Neural progenitor cell (in vitro differentiated cells): ENCODE results near the gene PTPRN2. TPM values are rescaled to one million over a fixed set of nuclear protein-coding genes. Genes with fewer than 3 reads are reported as not detected.

Source experiments
- DNase-seq: peaks from one replicate; pipeline ENCODE4 v3.0.0-alpha.2; 2016; ENCODE audit warnings: low spot score
- H2AFZ ChIP-seq: fragments of 200-600 bp; sonication (generic); replicated peaks from 2 replicates; pipeline ENCODE4 v1.6.1; 2016; ENCODE audit warnings: antibody characterized with exemption
- H3F3A ChIP-seq: fragments of 200-600 bp; sonication (generic); 2 replicates; pipeline ENCODE4 v1.6.1; 2016; ENCODE audit warnings: antibody characterized with exemption, low read depth
- H3K27ac ChIP-seq: fragments of 200-600 bp; sonication (generic); 2 replicates; pipeline ENCODE4 v1.5.1; 2016; ENCODE audit warnings: mild to moderate bottlenecking
- H3K27me3 ChIP-seq: fragments of 200-600 bp; sonication (generic); 2 replicates; pipeline ENCODE4 v1.6.1; 2016; ENCODE audit warnings: mild to moderate bottlenecking, moderate library complexity
- H3K36me3 ChIP-seq: fragments of 200-600 bp; sonication (generic); 2 replicates; pipeline ENCODE4 v1.5.1; 2016
- H3K4me1 ChIP-seq: fragments of 200-600 bp; sonication (generic); 2 replicates; pipeline ENCODE4 v1.6.1; 2016; ENCODE audit warnings: mixed run types
- H3K4me2 ChIP-seq: fragments of 200-600 bp; sonication (generic); 2 replicates; pipeline ENCODE4 v1.6.1; 2016
- H3K4me3 ChIP-seq: fragments of 200-600 bp; sonication (generic); 2 replicates; pipeline ENCODE4 v1.5.1; 2016
- H3K79me2 ChIP-seq: fragments of 200-600 bp; sonication (generic); 2 replicates; pipeline ENCODE4 v1.6.1; 2016; ENCODE audit warnings: low read depth
- H3K9ac ChIP-seq: fragments of 200-600 bp; sonication (generic); 2 replicates; pipeline ENCODE4 v1.6.1; 2016
- H3K9me3 ChIP-seq: fragments of 200-600 bp; sonication (generic); 2 replicates; pipeline ENCODE4 v1.5.1; 2016; ENCODE audit warnings: low read depth
- H4K20me1 ChIP-seq: fragments of 200-600 bp; sonication (generic); 2 replicates; pipeline ENCODE4 v1.6.1; 2016; ENCODE audit warnings: low read depth
- H3K27ac Mint-ChIP-seq: 3 replicates; pipeline ENCODE4 v1.8.0; 2021; ENCODE audit warnings: mixed read lengths
- H3K27me3 Mint-ChIP-seq: 2 replicates; pipeline ENCODE4 v1.8.0; 2022; ENCODE audit warnings: low read depth, mild to moderate bottlenecking, inconsistent platforms, moderate library complexity, mixed read lengths; ENCODE audit not compliant: insufficient read depth
- H3K36me3 Mint-ChIP-seq: 3 replicates; pipeline ENCODE4 v1.8.0; 2021; ENCODE audit warnings: mixed read lengths
- H3K4me1 Mint-ChIP-seq: 3 replicates; pipeline ENCODE4 v1.8.0; 2021; ENCODE audit warnings: mixed read lengths
- H3K4me3 Mint-ChIP-seq: 3 replicates; pipeline ENCODE4 v1.8.0; 2021; ENCODE audit warnings: mild to moderate bottlenecking, moderate library complexity, mixed read lengths
- H3K9me3 Mint-ChIP-seq: 3 replicates; pipeline ENCODE4 v1.8.0; 2020; ENCODE audit warnings: mixed read lengths
- EZH2 ChIP-seq: fragments of 200-600 bp; sonication (generic); IDR thresholded peaks from 2 replicates; pipeline ENCODE4 v1.6.1; 2017; ENCODE audit warnings: antibody characterized with exemption, mild to moderate bottlenecking, moderate library complexity
- EZH2phosphoT487 ChIP-seq: fragments of 200-600 bp; sonication (generic); IDR thresholded peaks from 2 replicates; pipeline ENCODE4 v1.6.1; 2017; ENCODE audit warnings: antibody characterized with exemption
- total RNA-seq: library from RNA; depleted of rRNA; stranded (reverse); fragments of >200 nt; gene quantifications from 2 replicates; pipeline ENCODE4 v1.2.3, GENCODE V29; 2015; ENCODE audit warnings: low replicate concordance
- TF ChIP-seq, protein P1 (sequence below): fragments of 200-600 bp; sonication (generic); IDR thresholded peaks from 2 replicates; pipeline ENCODE4 v1.5.1; 2017; ENCODE audit warnings: antibody characterized with exemption, mild to moderate bottlenecking

PTPRN2 gene
- total RNA-seq, 1 donor from 2014 or later = 3.0 TPM

DNA sequence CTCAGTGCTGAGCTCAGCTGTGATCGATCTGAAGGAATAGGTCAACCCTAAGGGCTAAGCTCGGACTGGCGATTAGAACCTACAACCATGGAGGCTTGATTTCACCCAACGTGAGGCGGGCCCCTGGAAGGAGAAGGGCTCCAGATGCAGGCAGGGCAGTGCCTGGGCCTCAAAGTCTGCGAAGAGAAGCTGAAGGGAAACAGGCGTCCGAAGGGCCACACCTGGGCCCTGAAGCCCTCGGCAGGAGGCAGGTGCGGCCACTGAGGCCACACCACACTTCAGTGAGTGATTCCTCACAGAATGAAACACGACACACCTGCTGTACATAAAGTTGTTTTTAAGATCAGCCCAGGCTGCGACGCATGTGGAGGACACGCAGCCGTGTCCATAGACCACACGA is 198.7 kb downstream of the PTPRN2 start:
- Histone ChIP-seq H3K27me3 (no peaks in the 10 kb centered on the region), H3K4me2 (no peak overlapping the region), H4K20me1 (no peaks in the 10 kb centered on the region), H3F3A (no peaks in the 10 kb centered on the region), H3K4me3 (no peak overlapping the region), H3K4me1 (no peaks in the 10 kb centered on the region), H3K9me3 (no peaks in the 10 kb centered on the region), H3K27ac (no peak overlapping the region), H3K9ac (no peak overlapping the region), H3K36me3 (no peaks in the 10 kb centered on the region), H2AFZ (no peak overlapping the region), H3K79me2 (no peaks in the 10 kb centered on the region)
- TF ChIP-seq, protein P1, sequence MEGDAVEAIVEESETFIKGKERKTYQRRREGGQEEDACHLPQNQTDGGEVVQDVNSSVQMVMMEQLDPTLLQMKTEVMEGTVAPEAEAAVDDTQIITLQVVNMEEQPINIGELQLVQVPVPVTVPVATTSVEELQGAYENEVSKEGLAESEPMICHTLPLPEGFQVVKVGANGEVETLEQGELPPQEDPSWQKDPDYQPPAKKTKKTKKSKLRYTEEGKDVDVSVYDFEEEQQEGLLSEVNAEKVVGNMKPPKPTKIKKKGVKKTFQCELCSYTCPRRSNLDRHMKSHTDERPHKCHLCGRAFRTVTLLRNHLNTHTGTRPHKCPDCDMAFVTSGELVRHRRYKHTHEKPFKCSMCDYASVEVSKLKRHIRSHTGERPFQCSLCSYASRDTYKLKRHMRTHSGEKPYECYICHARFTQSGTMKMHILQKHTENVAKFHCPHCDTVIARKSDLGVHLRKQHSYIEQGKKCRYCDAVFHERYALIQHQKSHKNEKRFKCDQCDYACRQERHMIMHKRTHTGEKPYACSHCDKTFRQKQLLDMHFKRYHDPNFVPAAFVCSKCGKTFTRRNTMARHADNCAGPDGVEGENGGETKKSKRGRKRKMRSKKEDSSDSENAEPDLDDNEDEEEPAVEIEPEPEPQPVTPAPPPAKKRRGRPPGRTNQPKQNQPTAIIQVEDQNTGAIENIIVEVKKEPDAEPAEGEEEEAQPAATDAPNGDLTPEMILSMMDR = no peak
- TF ChIP-seq EZH2 (no peak), EZH2phosphoT487 (no peak)
- Mint-ChIP-seq H3K9me3 (no peaks in the 10 kb centered on the region), H3K36me3 (no peaks in the 10 kb centered on the region), H3K27ac (no peak overlapping the region), H3K27me3 (peaks cover 8% of the 10 kb centered on the region), H3K4me3 (no peak overlapping the region), H3K4me1 (peaks cover 24% of the 10 kb centered on the region)
- DNase-seq = no peak

DNA sequence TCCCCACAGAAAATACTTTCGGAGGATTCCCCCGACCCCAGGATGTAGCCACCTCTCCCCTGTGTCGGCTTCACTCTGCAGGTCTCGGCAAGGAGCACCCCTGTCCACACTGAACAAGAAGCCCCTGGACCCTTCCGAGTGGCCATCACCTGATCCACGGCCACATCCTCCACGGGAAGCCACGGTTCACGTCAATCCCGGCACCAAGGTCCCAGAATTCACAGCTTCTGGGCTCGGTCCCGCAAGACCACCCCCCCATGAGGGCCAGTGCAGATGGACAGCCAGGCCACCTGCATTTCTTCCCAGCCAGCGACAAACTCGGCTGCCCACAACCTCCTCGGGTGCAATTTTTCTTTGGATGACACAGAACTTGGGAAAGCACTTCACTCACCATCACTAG is 199.6 kb downstream of the PTPRN2 start:
- no peak overlapping the region for H3K4me3 ChIP-seq
- H3K36me3 ChIP-seq = no peaks in the 10 kb centered on the region
- H3K4me1 ChIP-seq = no peaks in the 10 kb centered on the region
- no peaks in the 10 kb centered on the region for H4K20me1 ChIP-seq
- no peaks in the 10 kb centered on the region for H3K9me3 ChIP-seq
- no peak for DNase-seq
- no peaks in the 10 kb centered on the region for H3K27me3 ChIP-seq
- no peak overlapping the region for H3K9ac ChIP-seq
- peaks cover 22% of the 10 kb centered on the region for H3K4me1 Mint-ChIP-seq
- no peak overlapping the region for H2AFZ ChIP-seq
- H3K4me2 ChIP-seq = no peak overlapping the region
- TF ChIP-seq EZH2 = no peak
- TF ChIP-seq, protein P1 = no peak
- no peak for TF ChIP-seq EZH2phosphoT487
- no peaks in the 10 kb centered on the region for H3K9me3 Mint-ChIP-seq
- H3K79me2 ChIP-seq = no peaks in the 10 kb centered on the region
- no peak overlapping the region for H3K4me3 Mint-ChIP-seq
- no peaks in the 10 kb centered on the region for H3F3A ChIP-seq
- H3K27ac ChIP-seq = no peak overlapping the region
- peaks cover 5% of the 10 kb centered on the region for H3K27me3 Mint-ChIP-seq
- no peak overlapping the region for H3K27ac Mint-ChIP-seq
- no peaks in the 10 kb centered on the region for H3K36me3 Mint-ChIP-seq

DNA sequence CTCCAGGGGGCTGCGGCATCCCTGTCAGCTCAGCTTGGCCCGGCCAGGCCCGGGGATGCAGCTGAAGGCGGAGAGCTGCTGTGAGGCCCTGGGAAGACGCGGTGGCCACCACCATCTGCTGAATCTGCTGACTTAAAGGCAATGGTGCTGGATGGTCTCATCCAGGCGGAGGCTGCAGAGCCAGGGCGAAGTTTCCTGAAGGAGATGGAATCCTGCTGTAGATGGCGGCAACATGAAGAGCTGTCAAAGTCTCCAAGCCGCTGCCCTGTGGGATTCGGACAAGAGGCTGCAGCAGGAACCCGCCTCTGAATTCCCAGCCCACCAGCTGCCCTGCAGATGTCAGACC is 200.1 kb downstream of the PTPRN2 start:
- no peaks in the 10 kb centered on the region for H3K36me3 Mint-ChIP-seq
- Histone ChIP-seq H3K9ac (no peak overlapping the region), H3K4me2 (no peak overlapping the region), H3K9me3 (no peaks in the 10 kb centered on the region), H3K27ac (no peak overlapping the region), H3K36me3 (no peaks in the 10 kb centered on the region), H3K4me3 (no peak overlapping the region), H3K4me1 (no peaks in the 10 kb centered on the region), H4K20me1 (no peaks in the 10 kb centered on the region), H3F3A (no peaks in the 10 kb centered on the region), H3K27me3 (no peaks in the 10 kb centered on the region), H2AFZ (no peak overlapping the region), H3K79me2 (no peaks in the 10 kb centered on the region)
- H3K4me1 Mint-ChIP-seq = peaks cover 22% of the 10 kb centered on the region
- TF ChIP-seq EZH2phosphoT487 (no peak), EZH2 (no peak)
- TF ChIP-seq, protein P1 = no peak
- DNase-seq = no peak
- H3K27ac Mint-ChIP-seq = no peak overlapping the region
- peaks cover 5% of the 10 kb centered on the region for H3K27me3 Mint-ChIP-seq
- H3K9me3 Mint-ChIP-seq = no peaks in the 10 kb centered on the region
- H3K4me3 Mint-ChIP-seq = no peak overlapping the region
